Peyer's patch (tissue), 4 donors: ENCODE measurements around the gene TXNDC17. TPM values are rescaled to one million over a fixed set of nuclear protein-coding genes. Genes with fewer than 3 reads are reported as not detected.

ENCODE experiments used
- DNase-seq, 3 donors: peaks; one replicate each; pipeline ENCODE4 v3.0.0-alpha.2; 2017 to 2019
- H3K27ac ChIP-seq, 4 donors: fragments of 200-600 bp; sonication (generic); one replicate each; pipeline ENCODE4 v1.5.1; 2016 to 2019
- H3K27me3 ChIP-seq, 2 donors: fragments of 200-600 bp; sonication (generic); one replicate each; pipeline ENCODE4 v1.5.1; 2019
- H3K36me3 ChIP-seq, 3 donors: fragments of 200-600 bp; sonication (generic); one replicate each; pipeline ENCODE4 v1.5.1; 2016 to 2019
- H3K4me1 ChIP-seq, 4 donors: fragments of 200-600 bp; sonication (generic); one replicate each; pipeline ENCODE4 v1.5.1; 2016 to 2019
- H3K4me3 ChIP-seq, 4 donors: fragments of 200-600 bp; sonication (generic); 1 replicate in 3 of 4; 2 replicates in 1 of 4; pipeline ENCODE4 v1.5.1; 2016 to 2019; ENCODE audit warnings: mild to moderate bottlenecking in 1 of 4
- H3K9me3 ChIP-seq, 4 donors: fragments of 200-600 bp; sonication (generic); one replicate each; pipeline ENCODE4 v1.5.1; 2016 to 2019; ENCODE audit warnings: mild to moderate bottlenecking in 1 of 4
- CTCF ChIP-seq, 6 experiments: fragments of 450-650 bp in 4 of 6; fragments of 200-600 bp in 2 of 6; sonication (generic) in 1 of 6; IDR thresholded peaks; one replicate each; pipeline ENCODE4 v1.5.1; 2017 to 2019; ENCODE audit warnings: antibody characterized with exemption in 6 of 6, mild to moderate bottlenecking in 3 of 6, moderate library complexity in 1 of 6
- POLR2A ChIP-seq, 2 donors: fragments of 450-650 bp; IDR thresholded peaks; one replicate each; pipeline ENCODE4 v1.5.1; 2017; ENCODE audit warnings: antibody characterized with exemption in 2 of 2, mild to moderate bottlenecking in 2 of 2, moderate library complexity in 2 of 2
- total RNA-seq, 4 donors: library from RNA; depleted of rRNA; stranded (reverse); fragments of >200 nt; gene quantifications; one replicate each; pipeline ENCODE4 v1.1.0, GENCODE V29; 2016

TXNDC17 gene
- total RNA-seq, 4 donors from 2014 or later: 73.9 to 192 (median 149) TPM

DNA sequence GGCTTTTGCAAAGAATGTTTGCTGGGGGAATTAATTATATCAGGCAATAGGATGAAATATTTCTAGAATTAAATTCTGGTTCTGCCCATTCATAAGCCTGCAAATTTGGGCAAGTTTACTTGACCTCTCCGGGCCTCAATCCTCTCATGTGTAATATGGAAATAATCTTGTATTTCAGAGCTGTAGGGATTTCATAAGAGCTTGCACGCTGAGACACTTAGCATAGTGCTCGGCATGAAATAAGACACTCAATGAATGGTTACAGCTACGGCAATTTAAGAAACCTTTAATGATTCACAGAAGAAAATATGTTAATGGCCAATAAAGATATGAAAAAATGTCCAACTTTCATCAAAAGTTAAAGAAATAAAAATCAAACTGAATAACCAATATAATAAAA is 43.9 kb upstream of the TXNDC17 start:
- Histone ChIP-seq H3K4me3 (no peak overlapping the region), H3K27me3 (no peaks in the 10 kb centered on the region), H3K27ac (no peak overlapping the region), H3K36me3 (peaks cover 0 to 53% (median 0%) of the 10 kb centered on the region in 3 donors), H3K4me1 (peaks cover 0 to 17% (median 0%) of the 10 kb centered on the region in 4 donors), H3K9me3 (no peaks in the 10 kb centered on the region)
- TF ChIP-seq CTCF (IDR thresholded peaks at IDR 0.05) (no peak), POLR2A (IDR thresholded peaks at IDR 0.05) (no peak)
- DNase-seq: no peak

DNA sequence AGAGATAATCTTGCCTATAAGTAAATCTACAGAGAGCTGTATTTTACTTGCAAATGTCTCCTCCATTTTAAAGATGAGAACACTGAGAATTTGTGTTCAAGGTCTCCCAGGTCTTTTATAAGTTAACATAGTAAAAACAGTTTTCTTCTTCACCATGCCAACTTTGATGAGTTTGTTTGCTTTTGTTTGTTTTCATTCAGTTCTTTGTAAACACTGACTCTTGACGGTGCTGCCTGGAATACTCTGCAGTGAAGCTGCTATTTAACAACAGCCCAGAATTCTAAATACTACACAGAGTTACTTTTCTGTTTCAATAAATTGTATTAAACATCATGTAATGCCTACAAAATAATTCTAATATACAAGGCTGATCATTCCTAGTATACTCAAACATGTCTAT is 43.1 kb upstream of the TXNDC17 start:
- H3K27me3 ChIP-seq: no peaks in the 10 kb centered on the region
- no peak for DNase-seq
- no peaks in the 10 kb centered on the region for H3K9me3 ChIP-seq
- H3K4me1 ChIP-seq: peaks cover 0 to 17% (median 0%) of the 10 kb centered on the region in 4 donors
- TF ChIP-seq CTCF (IDR thresholded peaks at IDR 0.05) (no peak), POLR2A (IDR thresholded peaks at IDR 0.05) (no peak)
- H3K4me3 ChIP-seq: no peak overlapping the region
- no peak overlapping the region for H3K27ac ChIP-seq
- peaks cover 0 to 57% (median 0%) of the 10 kb centered on the region in 3 donors for H3K36me3 ChIP-seq

- Histone ChIP-seq H3K4me3 (no peak overlapping the region), H3K27ac (no peak overlapping the region), H3K9me3 (no peaks in the 10 kb centered on the region), H3K4me1 (peaks cover 0 to 17% (median 0%) of the 10 kb centered on the region in 4 donors), H3K27me3 (no peaks in the 10 kb centered on the region), H3K36me3 (peaks cover 0 to 43% (median 0%) of the 10 kb centered on the region in 3 donors)
- no peak for TF ChIP-seq CTCF (IDR thresholded peaks at IDR 0.05)
- TF ChIP-seq POLR2A (IDR thresholded peaks at IDR 0.05): no peak
- no peak for DNase-seq
These were observed 41.5 kb upstream of the TXNDC17 start for GRCh38 chr17:6599364-6599763.

- no peaks in the 10 kb centered on the region for H3K27me3 ChIP-seq
- H3K4me1 ChIP-seq: peaks cover 0 to 17% (median 0%) of the 10 kb centered on the region in 4 donors
- H3K36me3 ChIP-seq: peaks cover 0 to 38% (median 0%) of the 10 kb centered on the region in 3 donors
- DNase-seq: no peak
- no peaks in the 10 kb centered on the region for H3K9me3 ChIP-seq
- no peak overlapping the region for H3K4me3 ChIP-seq
- TF ChIP-seq CTCF (IDR thresholded peaks at IDR 0.05) (no peak), POLR2A (IDR thresholded peaks at IDR 0.05) (no peak)
- H3K27ac ChIP-seq: no peak overlapping the region
These were observed 38.7 kb upstream of the TXNDC17 start for GRCh38 chr17:6602141-6602540.

GRCh38 chr17:6603744-6604325 is 37.0 kb upstream of the TXNDC17 start:
- H3K4me1 ChIP-seq: peaks cover 0 to 6% (median 0%) of the 10 kb centered on the region in 4 donors
- H3K27me3 ChIP-seq: no peaks in the 10 kb centered on the region
- H3K27ac ChIP-seq: no peak overlapping the region
- no peak for DNase-seq
- H3K36me3 ChIP-seq: peaks cover 0 to 50% (median 0%) of the 10 kb centered on the region in 3 donors
- no peaks in the 10 kb centered on the region for H3K9me3 ChIP-seq
- no peak overlapping the region for H3K4me3 ChIP-seq
- TF ChIP-seq POLR2A (IDR thresholded peaks at IDR 0.05) (no peak), CTCF (IDR thresholded peaks at IDR 0.05) (no peak)
